HepG2 (cell line): Measurements from ENCODE around the gene ZMYND8. TPM values are rescaled to one million over a fixed set of nuclear protein-coding genes. Genes with fewer than 3 reads are reported as not detected.

Experiments used
- ARID4A ChIP-seq: sonication (generic); formaldehyde crosslinking; IDR thresholded peaks from 2 replicates; pipeline ENCODE4 v1.5.0; 2020; ENCODE audit warnings: mild to moderate bottlenecking, missing genetic modification reagents, borderline replicate concordance
- CAMTA2 ChIP-seq: sonication (generic); formaldehyde crosslinking; IDR thresholded peaks from 2 replicates; pipeline ENCODE4 v1.4.0; 2020; ENCODE audit warnings: mild to moderate bottlenecking, missing genetic modification reagents, borderline replicate concordance
- DNMT1 ChIP-seq: sonication (generic); formaldehyde crosslinking; IDR thresholded peaks from 2 replicates; pipeline ENCODE4 v1.5.1; 2020; ENCODE audit warnings: mild to moderate bottlenecking, missing genetic modification reagents
- HNRNPLL ChIP-seq: fragments of 200-400 bp; formaldehyde crosslinking; IDR thresholded peaks from 2 replicates; pipeline ENCODE4 v1.6.1; 2017; ENCODE audit warnings: mild to moderate bottlenecking, low read depth, low read length; ENCODE audit not compliant: poor library complexity, severe bottlenecking
- KAT7 ChIP-seq: IDR thresholded peaks from 2 replicates; pipeline ENCODE4 v1.6.1; 2018; ENCODE audit warnings: borderline replicate concordance, missing compliant biosample characterization
- NKX3-1 ChIP-seq: sonication (generic); formaldehyde crosslinking; IDR thresholded peaks from 2 replicates; pipeline ENCODE4 v1.5.0; 2020; ENCODE audit warnings: missing genetic modification reagents
- RAD21 ChIP-seq: fragments of 450-650 bp; formaldehyde crosslinking; IDR thresholded peaks from 2 replicates; pipeline ENCODE4 v1.5.0; 2020; ENCODE audit warnings: mild to moderate bottlenecking
- TGIF2 ChIP-seq: IDR thresholded peaks from 2 replicates; pipeline ENCODE4 v1.6.1; 2016; ENCODE audit warnings: control low read depth, missing compliant biosample characterization
- ZEB1 ChIP-seq: IDR thresholded peaks from 2 replicates; pipeline ENCODE4 v1.6.1; 2012; ENCODE audit warnings: mild to moderate bottlenecking, low read depth, inconsistent platforms; ENCODE audit not compliant: insufficient replicate concordance
- ZNF160 ChIP-seq: sonication (generic); formaldehyde crosslinking; IDR thresholded peaks from 2 replicates; pipeline ENCODE4 v1.8.0; 2022; ENCODE audit warnings: mild to moderate bottlenecking, inconsistent platforms, missing genetic modification reagents
- ZNF274 ChIP-seq: sonication (generic); formaldehyde crosslinking; IDR thresholded peaks from 2 replicates; pipeline ENCODE4 v1.5.1; 2020; ENCODE audit warnings: mild to moderate bottlenecking, missing genetic modification reagents
- ZNF326 ChIP-seq: sonication (generic); formaldehyde crosslinking; IDR thresholded peaks from 2 replicates; pipeline ENCODE4 v1.4.0; 2020; ENCODE audit warnings: missing genetic modification reagents, borderline replicate concordance
- ZNF547 ChIP-seq: sonication (generic); formaldehyde crosslinking; IDR thresholded peaks from 2 replicates; pipeline ENCODE4 v1.5.1; 2020; ENCODE audit warnings: mild to moderate bottlenecking, missing genetic modification reagents
- ZNF639 ChIP-seq: conservative IDR thresholded peaks from 2 replicates; pipeline ENCODE4 v1.6.1; 2018; ENCODE audit warnings: missing genetic modification reagents
- ZNF883 ChIP-seq: sonication (generic); formaldehyde crosslinking; IDR thresholded peaks from 2 replicates; pipeline ENCODE4 v1.5.1; 2020; ENCODE audit warnings: mild to moderate bottlenecking, missing genetic modification reagents; ENCODE audit errors: not compliant biosample characterization
- polyA plus RNA-seq, 8 experiments: library from polyadenylated mRNA; depleted of rRNA in 3 of 8; stranded (reverse) in 7 of 8; unstranded in 1 of 8; fragments of >200 nt; fragmentation: Illumina TruSeq in 4 of 8; extraction: Trizol in 4 of 8; gene quantifications; 2 replicates each; pipeline versions ENCODE4 v1.2.1 to v1.2.3, GENCODE V29; 2011 to 2016; ENCODE audit warnings: low read depth in 4 of 8, missing spikeins in 1 of 8, mixed read lengths in 1 of 8; ENCODE audit not compliant: insufficient read depth in 1 of 8
- total RNA-seq, 5 experiments: library from RNA; depleted of rRNA; stranded (reverse); fragments of >200 nt; fragmentation: Illumina TruSeq; extraction: Trizol; gene quantifications; 2 replicates each; pipeline ENCODE4 v1.2.3, GENCODE V29; 2016; ENCODE audit warnings: low read depth in 1 of 5
- TF ChIP-seq, protein P1 (sequence below): sonication (generic); formaldehyde crosslinking; conservative IDR thresholded peaks from 2 replicates; pipeline ENCODE4 v1.4.0; 2020; ENCODE audit warnings: missing genetic modification reagents
- TF ChIP-seq, protein P2 (sequence below): sonication (generic); formaldehyde crosslinking; conservative IDR thresholded peaks from 2 replicates; pipeline ENCODE4 v1.4.0; 2020; ENCODE audit warnings: missing genetic modification reagents
- TF ChIP-seq, protein P3 (sequence below): IDR thresholded peaks from 2 replicates; pipeline ENCODE4 v1.6.1; 2016; ENCODE audit warnings: missing genetic modification reagents, missing compliant biosample characterization

Gene ZMYND8
- total and polyA plus RNA-seq, 2 of the 13 experiments (the other 11 are each of a cell fraction or from before 2014, with no cell fraction given), result 53.9 to 84.7 TPM

DNA sequence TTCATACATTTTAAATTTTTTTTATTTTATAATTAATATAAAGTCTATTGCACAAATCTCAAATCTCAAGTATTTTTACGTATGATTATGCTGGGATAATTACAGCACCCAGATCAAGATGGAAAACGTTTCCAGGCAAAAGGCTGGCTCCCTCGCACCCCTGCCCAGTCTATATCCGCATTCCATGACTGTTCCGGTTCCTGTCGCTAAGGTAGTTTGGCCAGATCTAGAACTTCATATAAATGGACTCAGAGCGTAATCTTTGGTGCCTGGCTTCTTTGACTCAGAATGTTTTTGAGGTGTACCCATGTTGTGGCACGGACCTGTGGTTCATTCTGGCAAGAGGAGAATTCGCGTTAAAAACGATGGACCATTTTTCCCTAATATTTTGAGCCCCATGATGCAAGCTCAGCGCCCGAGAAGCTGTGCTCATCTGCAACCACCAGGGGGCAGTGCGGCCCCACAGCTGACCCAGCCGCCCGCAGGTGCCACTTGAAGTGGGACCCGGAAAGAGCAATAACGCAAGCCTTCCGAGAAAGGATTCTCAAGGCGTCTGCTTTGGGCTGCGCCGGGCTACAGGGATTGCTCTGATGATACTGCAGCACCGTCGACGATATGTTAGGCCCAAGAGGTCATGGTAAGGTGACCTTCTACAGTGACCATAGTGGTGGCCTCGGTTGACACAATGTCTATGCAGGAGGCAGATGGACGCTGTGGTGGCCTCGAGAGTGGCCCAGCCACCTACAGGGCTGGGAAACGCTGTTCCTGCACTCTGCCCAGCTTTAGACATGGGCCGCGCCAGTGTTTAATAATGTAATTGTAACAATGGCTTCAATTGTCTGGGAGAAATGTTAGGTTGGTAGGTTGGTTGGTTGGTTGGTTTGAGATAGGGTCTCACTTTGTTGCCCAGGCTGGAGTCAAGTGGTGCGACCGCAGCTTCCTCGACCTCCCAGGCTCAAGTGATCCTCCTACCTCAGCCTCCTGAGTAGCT is 160.1 kb downstream of the ZMYND8 start (continued):
- peak; percentile 57 for TF ChIP-seq ZEB1
- TF ChIP-seq ZNF326 (CRISPR knock-in tag), result no peak
- peak; percentile 99 for TF ChIP-seq RAD21 (CRISPR knock-in tag)
- TF ChIP-seq, protein P1, sequence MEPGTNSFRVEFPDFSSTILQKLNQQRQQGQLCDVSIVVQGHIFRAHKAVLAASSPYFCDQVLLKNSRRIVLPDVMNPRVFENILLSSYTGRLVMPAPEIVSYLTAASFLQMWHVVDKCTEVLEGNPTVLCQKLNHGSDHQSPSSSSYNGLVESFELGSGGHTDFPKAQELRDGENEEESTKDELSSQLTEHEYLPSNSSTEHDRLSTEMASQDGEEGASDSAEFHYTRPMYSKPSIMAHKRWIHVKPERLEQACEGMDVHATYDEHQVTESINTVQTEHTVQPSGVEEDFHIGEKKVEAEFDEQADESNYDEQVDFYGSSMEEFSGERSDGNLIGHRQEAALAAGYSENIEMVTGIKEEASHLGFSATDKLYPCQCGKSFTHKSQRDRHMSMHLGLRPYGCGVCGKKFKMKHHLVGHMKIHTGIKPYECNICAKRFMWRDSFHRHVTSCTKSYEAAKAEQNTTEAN (CRISPR knock-in tag), result peak; percentile 63; the same call in 1 of the 2 replicates
- TF ChIP-seq ARID4A (CRISPR knock-in tag), result peak; percentile 27; the same call in 1 of the 2 replicates
- TF ChIP-seq, protein P2, sequence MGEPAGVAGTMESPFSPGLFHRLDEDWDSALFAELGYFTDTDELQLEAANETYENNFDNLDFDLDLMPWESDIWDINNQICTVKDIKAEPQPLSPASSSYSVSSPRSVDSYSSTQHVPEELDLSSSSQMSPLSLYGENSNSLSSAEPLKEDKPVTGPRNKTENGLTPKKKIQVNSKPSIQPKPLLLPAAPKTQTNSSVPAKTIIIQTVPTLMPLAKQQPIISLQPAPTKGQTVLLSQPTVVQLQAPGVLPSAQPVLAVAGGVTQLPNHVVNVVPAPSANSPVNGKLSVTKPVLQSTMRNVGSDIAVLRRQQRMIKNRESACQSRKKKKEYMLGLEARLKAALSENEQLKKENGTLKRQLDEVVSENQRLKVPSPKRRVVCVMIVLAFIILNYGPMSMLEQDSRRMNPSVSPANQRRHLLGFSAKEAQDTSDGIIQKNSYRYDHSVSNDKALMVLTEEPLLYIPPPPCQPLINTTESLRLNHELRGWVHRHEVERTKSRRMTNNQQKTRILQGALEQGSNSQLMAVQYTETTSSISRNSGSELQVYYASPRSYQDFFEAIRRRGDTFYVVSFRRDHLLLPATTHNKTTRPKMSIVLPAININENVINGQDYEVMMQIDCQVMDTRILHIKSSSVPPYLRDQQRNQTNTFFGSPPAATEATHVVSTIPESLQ (CRISPR knock-in tag), result peak; percentile 97; the same call in 1 of the 2 replicates
- TF ChIP-seq ZNF547 (CRISPR knock-in tag), result 0 out of 2 replicates have a peak, but pooled peaks have one; percentile 43
- TF ChIP-seq CAMTA2 (CRISPR knock-in tag), result peak; percentile 24; the same call in 1 of the 2 replicates
- 0 out of 2 replicates have a peak, but pooled peaks have one; percentile 52 for TF ChIP-seq ZNF160 (CRISPR knock-in tag)
- TF ChIP-seq ZNF883 (CRISPR knock-in tag), result peak; percentile 88
- TF ChIP-seq KAT7 (CRISPR knock-in tag), result no peak
- peak; percentile 58; the same call in 1 of the 2 replicates for TF ChIP-seq ZNF639 (CRISPR knock-in tag)
- TF ChIP-seq HNRNPLL, result peak; percentile 38
- TF ChIP-seq TGIF2 (CRISPR knock-in tag), result no peak; the same call in 1 of the 2 replicates
- TF ChIP-seq, protein P3, sequence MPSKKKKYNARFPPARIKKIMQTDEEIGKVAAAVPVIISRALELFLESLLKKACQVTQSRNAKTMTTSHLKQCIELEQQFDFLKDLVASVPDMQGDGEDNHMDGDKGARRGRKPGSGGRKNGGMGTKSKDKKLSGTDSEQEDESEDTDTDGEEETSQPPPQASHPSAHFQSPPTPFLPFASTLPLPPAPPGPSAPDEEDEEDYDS, result peak; percentile 30; the same call in 1 of the 2 replicates
- TF ChIP-seq NKX3-1 (CRISPR knock-in tag), result peak; percentile 20; the same call in 1 of the 2 replicates
- TF ChIP-seq DNMT1 (CRISPR knock-in tag), result no peak; the same call in 1 of the 2 replicates
- peak; percentile 81; the same call in 1 of the 2 replicates for TF ChIP-seq ZNF274 (CRISPR knock-in tag)
